Stimulated activated CD4-positive, alpha-beta T cell treated with anti-CD3 and anti-CD28 coated beads, Interleukin-15, amount 100 ng/mL, for 24 hours (primary cell): Measurements from ENCODE around the gene SFXN2.
"Not testable (repeated sequence)": the region's sequence is repeated elsewhere in the genome, so short reads cannot be mapped to it uniquely, and the experiment has no call there.

Source experiments
- DNase-seq: peaks from one replicate; pipeline ENCODE4 v3.0.0-alpha.2; 2020

Gene SFXN2

DNA sequence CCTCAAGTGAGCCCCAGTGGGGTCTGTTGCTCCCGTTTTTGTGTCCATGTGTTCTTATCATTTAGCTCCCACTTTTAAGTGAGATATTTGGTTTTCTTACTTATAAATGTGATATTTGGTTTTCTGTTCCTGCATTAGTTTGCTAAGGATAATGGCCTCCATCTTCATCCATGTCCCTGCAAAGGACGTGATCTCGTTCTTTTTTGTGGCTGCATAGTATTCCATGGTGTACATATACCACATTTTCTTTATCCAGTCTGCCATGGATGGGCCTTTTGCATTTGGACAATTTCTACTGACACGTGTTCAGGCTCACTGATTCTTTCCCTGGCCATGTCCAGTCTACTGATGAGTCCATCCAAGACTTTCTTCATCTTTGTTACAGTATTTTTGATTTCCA, 9.6 kb downstream of the SFXN2 start:
- no peak for DNase-seq

GRCh38 chr10:102726274-102726673, 11.8 kb downstream of the SFXN2 start:
- DNase-seq = no peak

DNA sequence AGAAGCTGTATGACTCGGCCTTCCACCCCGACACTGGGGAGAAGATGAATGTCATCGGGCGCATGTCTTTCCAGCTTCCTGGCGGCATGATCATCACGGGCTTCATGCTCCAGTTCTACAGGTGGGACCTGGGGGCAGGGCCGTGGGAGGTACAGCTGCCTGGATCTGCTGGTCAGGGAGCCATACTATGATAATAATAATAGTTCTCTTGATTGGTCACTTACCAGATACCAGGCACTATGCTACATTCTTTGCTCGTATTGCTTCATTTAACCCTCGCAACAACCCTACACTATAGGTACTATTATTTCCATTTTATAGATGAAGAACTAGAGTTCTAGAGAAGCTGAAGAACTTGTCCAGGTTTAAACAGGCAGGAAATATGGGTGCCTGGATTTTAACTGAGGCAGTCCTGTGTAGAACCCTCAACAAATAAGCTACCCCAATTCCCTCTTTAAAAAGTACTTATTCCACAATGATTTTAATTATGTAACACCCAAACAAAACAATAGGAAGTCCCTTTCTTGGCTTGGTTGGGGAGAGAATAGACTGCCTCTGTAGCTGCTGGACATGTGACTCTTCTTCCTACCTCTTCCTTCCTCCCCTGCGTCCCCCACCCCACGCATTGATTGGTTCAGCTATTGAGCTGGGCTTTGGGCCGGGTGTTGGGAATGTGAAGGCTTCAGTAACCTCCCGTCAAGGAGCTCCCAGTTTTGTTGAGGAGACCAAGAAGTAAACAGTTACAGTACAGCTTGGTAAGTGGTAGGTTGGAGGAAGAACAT, 12.8 kb downstream of the SFXN2 start:
- DNase-seq = no peak

GRCh38 chr10:102729029-102730026, 14.9 kb downstream of the SFXN2 start:
- DNase-seq = peak; percentile 63

DNA sequence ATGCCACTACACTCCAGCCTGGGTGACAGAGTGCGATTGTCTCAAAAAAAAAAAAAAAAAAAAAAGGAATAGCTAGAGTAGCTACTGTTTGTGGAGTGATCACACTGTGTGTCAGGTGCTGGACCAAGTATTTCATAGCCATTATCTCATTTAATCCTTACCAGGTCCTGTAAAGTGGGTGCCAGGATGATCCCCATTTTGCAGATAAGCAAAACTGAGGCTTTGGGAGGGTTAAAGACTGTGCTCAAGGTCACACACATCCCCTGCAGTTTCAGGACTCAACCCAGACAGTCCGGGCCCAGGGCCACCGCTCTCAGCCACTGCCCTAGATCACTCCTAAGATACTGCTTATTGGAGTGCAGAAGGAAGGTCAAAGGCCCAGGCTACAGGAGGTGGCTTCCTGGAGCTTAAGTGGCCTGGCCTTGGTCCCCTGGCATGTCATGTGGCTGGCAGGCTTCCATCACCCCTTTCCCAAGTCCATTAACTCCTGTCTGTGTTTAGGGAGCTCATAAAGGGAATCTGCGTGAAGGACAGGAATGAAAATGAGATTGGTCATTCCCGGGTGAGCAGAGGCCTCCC, 16.9 kb downstream of the SFXN2 start:
- no peak for DNase-seq

DNA sequence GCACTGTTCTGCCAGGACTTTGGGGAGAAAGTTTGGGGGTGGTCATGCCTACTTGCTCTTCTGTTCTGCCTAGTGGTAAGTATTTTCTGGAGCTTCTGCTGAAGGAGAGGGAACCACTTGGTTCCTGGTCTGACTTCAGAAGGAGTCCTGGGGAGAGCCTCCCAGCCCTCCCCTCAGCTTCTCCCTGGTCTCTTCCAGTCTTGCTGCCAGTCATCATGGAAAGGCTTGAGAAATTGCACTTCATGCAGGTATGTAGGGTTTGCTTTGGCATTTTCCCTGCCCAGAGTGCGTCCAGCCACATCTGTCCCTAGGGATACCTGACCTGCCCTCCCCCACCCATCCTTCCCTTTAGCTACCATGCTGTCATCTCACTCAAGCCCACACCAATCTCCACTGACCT, 18.2 kb downstream of the SFXN2 start:
- DNase-seq = no peak

DNA sequence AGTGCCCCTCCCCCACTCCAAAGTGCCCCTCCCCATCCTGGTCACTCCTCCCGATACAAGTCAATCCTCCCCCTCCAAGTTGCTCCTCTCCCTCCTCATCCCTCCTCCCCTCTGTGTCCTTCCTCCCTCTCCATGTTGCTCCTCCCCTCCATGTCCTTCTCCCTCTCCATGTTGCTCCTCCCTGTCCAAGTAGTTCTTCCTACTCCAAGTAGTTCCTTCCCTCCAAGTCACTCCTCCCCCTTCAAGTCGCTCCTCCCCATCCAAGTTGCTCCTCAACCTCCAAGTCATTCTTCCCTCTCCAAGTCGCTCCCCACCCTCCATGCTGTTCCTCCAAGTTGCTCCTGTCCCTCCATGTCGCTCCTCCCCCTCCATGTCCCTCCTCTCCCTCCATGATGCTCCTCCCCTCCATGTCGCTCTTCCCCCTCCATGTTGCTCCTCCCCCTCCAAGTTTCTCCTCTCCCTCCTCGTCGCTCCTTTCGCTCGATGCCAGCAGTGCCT, 20.7 kb downstream of the SFXN2 start:
- no peak for DNase-seq

DNA sequence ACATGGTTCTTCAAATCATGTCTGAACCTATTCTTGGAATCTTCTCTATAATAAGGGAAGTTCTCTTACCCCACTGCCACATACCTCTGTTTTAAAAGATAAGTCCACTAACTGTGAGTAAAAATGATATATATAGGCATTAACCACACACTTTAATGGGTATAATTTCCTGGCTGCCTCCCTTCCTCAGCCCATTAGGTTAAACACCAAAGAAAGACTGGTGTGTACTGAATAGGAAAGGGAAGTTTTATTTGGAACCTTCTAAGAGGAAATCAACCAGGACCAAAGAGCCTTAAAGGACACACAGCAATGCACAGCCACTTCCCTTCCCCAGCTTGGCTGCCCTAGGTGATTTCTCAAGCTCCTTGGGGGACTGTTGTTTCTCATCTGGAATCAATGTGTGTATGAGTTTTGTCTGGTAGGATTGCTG, 24.3 kb downstream of the SFXN2 start:
- DNase-seq = no peak

DNA sequence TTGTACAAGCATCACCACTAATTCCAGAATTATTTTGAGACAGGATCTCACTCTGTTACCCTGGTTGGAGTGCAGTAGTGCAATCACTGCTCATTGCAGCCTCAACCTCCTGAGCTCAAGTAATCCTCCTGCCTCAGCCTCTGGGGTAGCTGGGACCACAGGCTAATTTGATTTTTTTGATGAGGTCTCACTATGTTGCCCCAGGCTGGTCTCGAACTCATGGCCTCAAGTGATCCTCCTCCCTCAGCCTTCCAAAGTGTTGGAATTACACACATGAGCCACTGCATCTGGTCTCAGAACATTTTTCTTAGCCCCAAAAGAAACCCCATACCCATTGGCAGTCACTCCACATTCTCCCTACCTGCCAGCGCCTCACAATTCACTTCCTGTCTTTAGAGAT, 25.8 kb downstream of the SFXN2 start:
- DNase-seq = no peak

GRCh38 chr10:102741726-102742237, 27.3 kb downstream of the SFXN2 start:
- no peak for DNase-seq

- not testable (repeated sequence) for DNase-seq
Measured at GRCh38 chr10:102742313-102742712, 27.9 kb downstream of the SFXN2 start.

DNA sequence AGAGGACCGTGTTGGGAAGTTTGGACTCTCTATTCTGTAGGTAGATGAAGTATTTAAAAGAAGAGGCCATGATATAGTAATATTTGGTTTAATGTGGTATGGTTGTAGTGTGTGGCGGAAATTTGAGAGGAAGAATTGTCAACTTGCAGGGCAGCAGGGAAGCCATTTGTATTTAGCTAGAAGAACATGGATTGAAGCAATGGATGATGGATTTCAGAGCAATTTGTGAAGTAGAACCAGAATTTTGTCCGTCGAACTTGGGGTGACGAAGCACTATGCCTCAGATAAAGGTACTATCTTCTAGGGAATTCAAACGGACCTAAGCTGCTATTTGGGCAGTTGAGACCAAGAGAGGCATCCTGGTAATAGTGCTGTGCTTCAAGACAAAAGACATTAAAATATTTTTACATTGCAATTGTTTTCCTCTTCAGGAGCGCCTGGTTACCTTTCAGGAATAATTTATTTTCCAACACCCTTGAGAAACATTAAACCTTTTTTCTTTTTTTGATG, 28.7 kb downstream of the SFXN2 start:
- no peak for DNase-seq

DNA sequence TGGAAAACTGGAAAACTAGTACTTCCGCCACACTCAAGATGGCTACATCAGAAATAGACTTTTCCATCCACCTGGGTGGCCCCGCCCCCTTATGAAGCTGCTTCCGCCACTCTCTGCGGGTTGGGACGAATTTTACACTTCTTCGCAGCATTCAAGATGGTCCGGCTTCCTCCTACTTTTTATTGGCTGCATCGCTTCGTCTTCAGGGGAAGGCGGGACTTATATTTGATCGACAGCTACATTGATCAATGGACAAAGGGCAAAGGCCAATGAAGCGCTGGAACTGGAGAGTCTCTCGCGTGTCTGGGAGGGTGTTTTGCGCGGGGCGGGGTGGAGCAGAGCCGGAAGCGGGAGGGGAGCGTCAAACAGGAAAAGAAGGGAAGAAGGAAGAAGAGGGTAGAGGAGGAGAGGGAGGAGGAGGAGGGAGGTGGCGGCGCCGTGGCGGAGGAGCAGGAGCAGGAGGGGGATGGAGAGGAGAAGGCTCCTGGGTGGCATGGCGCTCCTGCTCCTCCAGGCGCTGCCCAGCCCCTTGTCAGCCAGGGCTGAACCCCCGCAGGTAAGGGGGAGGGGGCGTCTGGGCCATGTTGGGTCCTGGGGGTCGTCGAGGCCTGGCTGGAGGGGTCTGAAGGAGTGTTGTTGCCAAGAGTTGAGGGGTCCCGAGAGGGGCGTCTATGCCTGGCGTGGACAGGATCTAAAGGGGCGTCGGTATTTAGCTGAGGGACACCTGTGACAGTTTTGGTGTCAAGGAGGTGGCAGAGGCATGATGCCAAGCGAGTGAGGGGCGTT, 29.3 kb downstream of the SFXN2 start, which contains the start of gene WBP1L:
Gene WBP1L (plus strand): TSS at position 361 of the 786 bp plus-strand sequence. CDS start 106 bp downstream, at position 467.
- peak; percentile 95 for DNase-seq

DNA sequence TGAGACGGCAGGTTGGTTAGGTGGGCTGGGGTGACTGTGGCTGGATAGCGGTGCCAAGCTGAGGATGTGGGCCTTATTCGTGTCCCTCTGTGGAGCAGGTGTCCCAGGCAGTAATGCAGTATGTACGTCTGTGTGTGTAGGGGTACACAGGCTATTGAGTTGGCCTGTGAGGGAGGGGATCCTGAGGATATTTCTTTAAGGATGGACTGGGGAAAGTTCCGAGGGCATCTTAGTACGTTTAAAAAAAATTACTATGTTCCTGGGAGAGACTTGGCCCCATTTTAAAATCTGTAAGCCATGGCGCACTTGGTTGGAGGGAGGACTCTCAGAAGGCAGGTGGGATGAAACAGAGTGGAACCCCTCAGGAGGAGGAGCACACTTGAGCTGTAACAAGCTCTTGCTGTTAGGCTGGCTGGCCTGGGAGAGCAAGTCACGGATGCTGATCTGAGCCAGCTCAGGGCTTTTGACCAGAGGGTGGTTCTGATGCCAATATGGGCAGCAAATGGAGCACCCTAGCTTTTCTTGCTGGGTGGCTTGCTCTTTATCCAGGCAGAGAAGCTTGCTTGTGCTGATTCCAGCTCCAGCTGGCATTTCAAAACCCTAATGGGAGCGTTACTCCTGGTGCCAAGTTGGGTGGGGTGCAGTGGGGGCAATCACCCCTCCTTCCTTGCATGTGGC, 30.1 kb downstream of the SFXN2 start:
- DNase-seq = peak; percentile 27

DNA sequence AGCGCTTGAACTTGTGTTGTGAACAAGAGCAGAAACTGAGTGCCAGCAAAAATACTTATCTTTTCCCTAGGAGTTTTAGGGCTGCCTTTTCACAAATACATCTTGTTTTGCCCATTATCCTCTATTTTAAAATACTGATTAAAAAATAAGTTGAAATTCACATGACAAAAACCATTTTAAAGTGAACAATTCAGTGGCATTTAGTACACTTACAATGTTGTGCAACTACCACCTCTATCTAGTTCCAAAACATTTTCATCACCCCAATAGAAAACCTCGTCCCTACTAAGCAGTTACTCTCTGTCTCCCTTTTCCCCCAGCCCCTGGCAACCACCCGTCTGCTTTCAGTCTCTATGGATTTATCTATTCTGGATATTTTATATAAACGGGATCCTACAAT, 30.7 kb downstream of the SFXN2 start:
- DNase-seq = no peak

DNA sequence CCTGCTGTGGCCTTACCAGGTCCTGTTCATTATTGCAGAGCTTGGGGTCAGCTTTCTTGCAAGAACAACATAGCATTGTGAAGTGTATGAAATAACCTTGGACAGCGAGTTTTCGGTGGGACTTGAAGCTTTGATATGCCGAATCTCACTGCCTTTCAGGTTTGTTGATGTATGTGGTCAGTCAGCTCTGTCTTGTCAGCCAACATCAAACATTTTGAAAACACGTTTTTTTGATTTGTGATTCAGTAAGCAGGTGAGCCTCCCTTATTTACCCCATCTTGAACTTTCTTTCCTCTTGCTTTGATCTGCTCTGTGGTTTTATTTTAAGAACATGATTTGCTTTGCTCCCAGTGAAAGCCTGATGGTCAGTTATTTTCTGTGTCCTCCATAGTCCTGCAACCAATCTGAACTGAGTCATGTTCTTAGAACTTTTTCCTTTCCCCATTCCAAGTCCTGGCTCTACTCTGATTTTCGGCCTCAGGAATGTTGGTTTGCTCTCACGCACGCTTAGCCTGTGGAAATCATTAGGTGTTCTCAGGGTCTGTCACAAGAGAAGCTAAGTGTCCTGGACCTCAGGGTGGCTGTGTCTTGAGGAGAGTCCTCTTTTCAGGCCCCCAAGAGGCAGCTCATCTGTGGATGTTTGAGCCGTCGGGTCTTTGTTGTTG, 38.0 kb downstream of the SFXN2 start:
- no peak for DNase-seq

DNA sequence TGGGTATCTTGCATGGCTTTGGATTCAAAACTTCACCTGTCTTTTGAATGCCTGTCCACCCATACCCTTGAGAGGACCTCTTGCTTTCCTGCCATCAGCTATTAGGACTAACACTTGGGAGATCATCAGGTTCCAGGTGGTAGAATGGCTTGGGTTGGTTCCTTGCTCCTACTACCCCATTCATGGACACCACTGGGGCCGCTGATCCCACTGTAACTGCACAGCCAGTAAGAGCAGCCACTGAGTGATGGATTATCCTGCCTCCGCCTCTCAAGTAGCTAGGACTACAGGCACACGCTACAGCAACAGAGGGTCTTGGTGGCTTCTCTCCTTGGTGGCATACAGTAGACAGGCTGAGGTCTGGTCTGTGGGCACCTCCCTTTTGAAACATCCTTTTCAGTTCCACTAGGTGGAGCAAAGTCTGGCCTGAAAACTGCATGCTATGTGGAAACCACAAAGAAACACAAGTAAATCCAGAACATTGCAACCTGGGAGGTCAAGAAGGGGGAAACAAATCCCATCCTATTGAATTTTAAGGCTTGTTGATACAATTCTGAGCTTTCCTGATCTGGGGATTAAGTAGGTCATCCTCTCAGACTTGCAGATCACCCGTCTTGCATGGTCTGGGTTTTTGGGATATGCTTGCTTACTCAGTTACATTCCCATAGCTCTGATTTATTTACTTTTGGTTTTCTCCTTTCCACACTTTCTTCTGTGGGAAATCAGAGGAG, 38.7 kb downstream of the SFXN2 start:
- no peak for DNase-seq

- DNase-seq = no peak
Measured at GRCh38 chr10:102753718-102754117, 39.3 kb downstream of the SFXN2 start.

- DNase-seq = no peak
Measured at GRCh38 chr10:102757323-102757722, 42.9 kb downstream of the SFXN2 start.
